Right lobe of liver (tissue), 6 donors: ENCODE measurements around the gene ZFP91. TPM values are rescaled to one million over a fixed set of nuclear protein-coding genes. Genes with fewer than 3 reads are reported as not detected.

Experiments used
- ATAC-seq, 4 donors: fragments of 200-7000 bp; cut with Tn5 transposase; one replicate each; pipeline ENCODE4 v1.9.1; 2020; ENCODE audit warnings: mild to moderate bottlenecking in 4 of 4, moderate library complexity in 4 of 4
- DNase-seq, 3 donors: peaks; one replicate each; pipeline ENCODE4 v3.0.0-alpha.2; 2020
- H3K27ac ChIP-seq, 3 donors: fragments of 200-600 bp; one replicate each; pipeline ENCODE4 v1.8.0; 2022
- H3K27me3 ChIP-seq, 2 donors: fragments of 200-600 bp; one replicate each; pipeline ENCODE4 v1.8.0; 2022
- H3K36me3 ChIP-seq, 4 donors: fragments of 200-600 bp; sonication (generic) in 1 of 4; one replicate each; pipeline versions ENCODE4 v1.5.1 to v1.8.0; 2017 to 2022; ENCODE audit warnings: control low read depth in 1 of 4
- H3K4me1 ChIP-seq, 4 donors: fragments of 200-600 bp; sonication (generic) in 1 of 4; one replicate each; pipeline versions ENCODE4 v1.5.1 to v1.8.0; 2017 to 2022; ENCODE audit warnings: control low read depth in 1 of 4
- H3K4me3 ChIP-seq, 3 donors: fragments of 200-600 bp; one replicate each; pipeline ENCODE4 v1.8.0; 2022
- H3K9me3 ChIP-seq, 4 donors: fragments of 200-600 bp; sonication (generic) in 1 of 4; one replicate each; pipeline versions ENCODE4 v1.5.1 to v1.8.0; 2017 to 2022; ENCODE audit warnings: control low read depth in 1 of 4
- CTCF ChIP-seq, 4 donors: fragments of 200-600 bp in 3 of 4; fragments of 450-650 bp in 1 of 4; IDR thresholded peaks; one replicate each; pipeline versions ENCODE4 v1.5.1 to v1.8.0; 2016 to 2022; ENCODE audit warnings: antibody characterized with exemption in 4 of 4, mild to moderate bottlenecking in 2 of 4
- POLR2A ChIP-seq: fragments of 450-650 bp; IDR thresholded peaks from one replicate; pipeline ENCODE4 v1.6.1; 2017; ENCODE audit warnings: antibody characterized with exemption, mild to moderate bottlenecking
- WGBS: methylation state at CpG from one replicate; pipeline ENCODE4 v1.1.6; 2018; ENCODE audit warnings: low coverage, low lambda C conversion rate; ENCODE audit not compliant: insufficient coverage; ENCODE audit errors: missing lambda C conversion rate; 5-methylcytosine and 5-hydroxymethylcytosine counted together
- intact Hi-C, 2 donors: fragments of 100-400 bp; cut with DNase I; formaldehyde crosslinking; loops; one replicate each; pipeline versions ENCODE4 v1.11.2 to v1.14.1; 2022
- total RNA-seq, 6 experiments: library from RNA; depleted of rRNA in 2 of 6; stranded (reverse); fragments of >200 nt in 2 of 6; fragmentation: NEBNext Ultra II Directional in 3 of 6; extraction: Animal tissue kit (Norgen Biotek cat#: 25700) in 3 of 6; gene quantifications; one replicate each; pipeline versions ENCODE4 v1.1.0 to v1.2.4, GENCODE V29; 2016 to 2023
- donor health status: DM: no; HTN: yes; CAD: no.
- donor health status: DM: no; HTN: no; CAD: no.
- donor health status: DM: no; HTN: no; CAD: no.
- donor health status: DM: no; HTN: yes; CAD: no.
- donor health status: DM: no; HTN: yes; CAD: no.

ZFP91 gene
- total RNA-seq, 6 experiments from 2014 or later = 19.5 to 27.0 (median 24.3) TPM

GRCh38 chr11:58592760-58593472 lies 14.1 kb downstream of the ZFP91 start:
- DNase-seq (peak in 2 of 3 donors; percentile 65 to 66), ATAC-seq (peak; percentile 83 to 88 (median 86))

GRCh38 chr11:58594826-58595225 lies 16.0 kb downstream of the ZFP91 start:
- no peak for ATAC-seq
- Histone ChIP-seq H3K27ac (no peak overlapping the region), H3K4me1 (peaks cover 0 to 32% (median 4%) of the 10 kb centered on the region in 4 donors), H3K4me3 (no peak overlapping the region), H3K9me3 (no peaks in the 10 kb centered on the region), H3K36me3 (no peaks in the 10 kb centered on the region), H3K27me3 (no peaks in the 10 kb centered on the region)
- intact Hi-C loops = no loop called here
- WGBS = 85% methylated on average over 4 of the region's 4 CpGs
- no peak for DNase-seq
- no peak for TF ChIP-seq CTCF (IDR thresholded peaks at IDR 0.05)
- TF ChIP-seq POLR2A = no peak

More at GRCh38 chr11:58592760-58593472, 14.1 kb downstream of the ZFP91 start:
- H3K9me3 ChIP-seq = no peaks in the 10 kb centered on the region
- H3K27me3 ChIP-seq = no peaks in the 10 kb centered on the region
- no peak overlapping the region for H3K4me3 ChIP-seq
- H3K27ac ChIP-seq = peak overlapping the region in 1 of 3 donors; percentile 41
- no peak for TF ChIP-seq CTCF (IDR thresholded peaks at IDR 0.05)
- no peak for TF ChIP-seq POLR2A
- H3K36me3 ChIP-seq = no peaks in the 10 kb centered on the region
- intact Hi-C loops = no loop called here
- WGBS = 59% methylated on average over 5 of the region's 5 CpGs
- peaks cover 0 to 32% (median 4%) of the 10 kb centered on the region in 4 donors for H3K4me1 ChIP-seq

- no peak overlapping the region for H3K4me3 ChIP-seq
- no peaks in the 10 kb centered on the region for H3K9me3 ChIP-seq
- no peaks in the 10 kb centered on the region for H3K36me3 ChIP-seq
- H3K27ac ChIP-seq = no peak overlapping the region
- TF ChIP-seq POLR2A (no peak), CTCF (IDR thresholded peaks at IDR 0.05) (no peak)
- ATAC-seq (no peak), DNase-seq (no peak)
- 100% methylated on average over 3 of the region's 3 CpGs for WGBS
- H3K4me1 ChIP-seq = peaks cover 0 to 35% (median 4%) of the 10 kb centered on the region in 4 donors
- intact Hi-C loops = no loop called here
- no peaks in the 10 kb centered on the region for H3K27me3 ChIP-seq
Observed at GRCh38 chr11:58596621-58597020, 17.8 kb downstream of the ZFP91 start.

- no peak for ATAC-seq
- 81% methylated on average over 3 of the region's 3 CpGs for WGBS
- no peak overlapping the region for H3K4me3 ChIP-seq
- no peaks in the 10 kb centered on the region for H3K27me3 ChIP-seq
- H3K36me3 ChIP-seq = no peaks in the 10 kb centered on the region
- no peak for DNase-seq
- intact Hi-C loops = no loop called here
- TF ChIP-seq CTCF (IDR thresholded peaks at IDR 0.05) (no peak), POLR2A (no peak)
- peaks cover 0 to 25% (median under 1%) of the 10 kb centered on the region in 4 donors for H3K4me1 ChIP-seq
- H3K9me3 ChIP-seq = no peaks in the 10 kb centered on the region
- no peak overlapping the region for H3K27ac ChIP-seq
Observed at GRCh38 chr11:58597486-58598144, 18.8 kb downstream of the ZFP91 start.
